ENCODE results near the gene SIAH3.
A peak's percentile ranks its signal among the peaks of the same experiment; 100 is the strongest.

Gene SIAH3

DNA sequence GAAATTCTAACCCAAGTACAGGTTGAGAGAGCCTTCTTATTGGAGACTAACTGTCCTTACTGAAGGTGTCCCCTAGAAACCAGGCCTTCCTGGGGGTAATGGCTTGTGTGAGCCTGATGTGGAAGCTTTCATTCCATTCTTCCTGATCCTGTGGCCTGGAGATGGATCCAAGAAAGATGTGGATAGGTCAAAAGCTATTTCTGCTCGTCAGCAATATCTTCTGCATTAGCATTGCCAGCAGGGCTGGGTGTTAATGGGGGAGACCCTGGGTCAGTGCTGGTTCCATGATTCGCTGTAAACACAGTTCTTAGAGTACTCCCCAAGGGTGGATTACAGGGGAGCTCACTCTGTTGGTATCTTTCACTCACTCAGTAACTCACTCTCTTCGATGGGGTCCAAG is 106.6 kb downstream of the SIAH3 start:
- no peak for DNase-seq (ENCODE audit: low spot score)
- FAIRE-seq, result no peak

DNA sequence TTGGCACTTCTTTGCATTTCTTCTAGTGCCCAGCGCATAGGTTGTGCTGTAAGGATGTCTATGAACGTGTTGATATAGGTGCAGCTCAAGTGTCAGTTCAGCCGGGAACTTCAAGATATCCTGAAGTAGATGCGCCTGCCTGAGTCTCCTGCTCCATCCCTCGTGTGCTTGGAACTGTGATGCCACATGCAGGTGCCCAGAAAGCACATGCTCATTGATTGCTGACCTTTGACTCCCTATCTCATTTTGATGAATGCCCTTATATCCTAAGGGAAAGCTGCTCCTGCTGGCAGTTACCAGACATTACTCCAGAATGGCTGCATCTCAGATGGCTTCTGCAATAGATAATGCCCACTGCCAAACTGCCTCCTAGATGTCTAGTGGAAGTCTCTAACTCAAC is 108.6 kb downstream of the SIAH3 start:
- no peak for FAIRE-seq
- no peak for DNase-seq (ENCODE audit: low spot score)

DNA sequence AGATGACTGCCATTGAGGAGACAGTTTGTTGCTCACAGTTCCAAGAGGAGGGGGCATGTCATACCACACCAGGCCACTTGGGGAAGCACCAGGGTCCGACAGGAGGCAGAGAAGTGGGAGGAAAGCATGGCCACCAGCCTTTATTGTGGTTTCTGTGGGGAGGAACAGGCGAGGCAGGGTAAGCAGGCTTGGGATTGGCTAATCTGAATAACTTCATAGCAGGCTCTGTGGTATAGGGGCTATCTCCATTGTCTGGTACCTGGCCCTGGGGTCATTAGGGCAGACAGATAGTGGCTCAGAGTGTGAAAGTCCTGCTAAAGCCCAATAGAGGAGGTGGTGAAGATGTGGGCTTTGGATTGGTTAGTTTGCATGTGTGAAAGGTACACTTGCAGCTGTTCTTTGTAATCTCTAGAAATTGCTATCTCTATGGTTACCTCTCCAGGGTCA is 114.0 kb downstream of the SIAH3 start:
- DNase-seq (ENCODE audit: low spot score) (no peak), FAIRE-seq (no peak)

DNA sequence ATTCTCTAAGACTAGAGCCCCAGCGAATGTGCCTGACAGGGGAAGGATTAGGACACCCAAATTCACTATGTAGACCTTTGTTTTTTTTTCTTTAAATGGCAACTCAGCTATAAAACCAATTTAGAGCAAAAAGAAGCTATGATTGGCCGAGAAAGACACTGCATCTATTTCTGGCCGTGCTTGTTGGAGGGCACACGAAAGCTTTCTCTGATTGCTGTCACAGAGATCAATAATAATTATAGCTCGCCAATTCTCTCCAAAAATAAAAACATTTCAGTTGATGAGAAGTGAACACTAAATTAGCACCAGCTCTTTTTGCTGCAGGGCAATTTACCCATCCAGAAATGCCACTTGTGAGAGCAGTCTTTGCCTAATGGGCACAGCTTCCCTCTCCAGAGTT is 118.2 kb downstream of the SIAH3 start:
- FAIRE-seq (no peak), DNase-seq (ENCODE audit: low spot score) (no peak)

DNA sequence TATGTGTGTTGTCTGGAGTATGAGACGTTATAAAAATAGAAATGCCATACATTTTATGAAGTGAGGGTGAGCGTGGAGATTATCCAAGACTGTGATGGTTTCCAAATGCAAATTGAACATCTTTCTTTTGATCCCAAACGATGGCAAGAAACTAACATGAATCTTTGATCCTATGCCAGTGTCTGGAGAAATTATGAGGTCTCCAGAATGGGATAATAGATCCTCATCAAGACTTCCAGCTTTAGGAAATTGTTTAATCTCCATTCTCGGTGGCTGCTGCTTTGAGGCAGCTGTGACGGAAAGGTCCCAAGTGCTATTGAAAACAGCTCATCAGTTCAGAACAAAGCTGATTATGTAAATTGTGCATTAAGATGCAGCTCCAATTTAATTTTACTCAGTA is 118.6 kb downstream of the SIAH3 start:
- DNase-seq (ENCODE audit: low spot score) (no peak), FAIRE-seq (no peak)

DNA sequence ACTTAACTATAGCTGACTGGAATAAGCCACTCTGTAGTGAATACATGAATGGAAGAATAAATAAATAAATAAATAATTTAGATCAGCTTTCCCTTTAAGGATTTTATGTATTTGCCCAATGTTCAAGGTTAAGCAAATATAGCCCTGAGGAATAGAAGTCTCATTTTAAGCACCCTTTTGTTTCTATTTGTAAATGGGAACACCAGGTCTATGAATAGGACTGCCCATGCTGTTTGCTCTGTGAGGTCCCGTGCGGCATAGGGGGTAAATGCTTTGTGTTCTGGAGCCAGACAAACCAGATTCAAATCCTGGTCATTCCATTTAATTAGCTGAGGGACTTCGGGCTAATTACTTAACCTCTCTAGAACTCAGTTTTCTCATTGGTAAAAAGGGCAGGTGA is 120.1 kb downstream of the SIAH3 start:
- DNase-seq (ENCODE audit: low spot score) (no peak), FAIRE-seq (no peak)

DNA sequence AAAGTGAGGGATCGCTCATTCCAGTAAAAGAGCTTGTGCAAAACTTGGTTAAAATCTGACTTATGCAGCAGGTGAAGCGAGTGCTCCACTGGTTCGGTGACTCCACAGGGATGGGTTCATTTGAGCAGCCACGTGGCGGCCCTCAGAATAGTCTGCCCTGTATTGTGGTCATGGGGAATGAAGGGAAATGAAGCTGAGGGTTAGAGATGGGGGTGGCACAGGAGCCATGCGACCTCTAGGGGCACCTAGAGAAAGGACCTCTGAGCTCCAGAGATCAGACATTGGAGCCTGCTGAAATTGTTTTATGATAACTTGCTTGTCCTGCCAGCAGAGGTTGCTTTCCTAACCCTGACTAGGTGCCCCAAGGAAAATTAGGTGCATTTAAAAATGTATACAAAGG is 122.8 kb downstream of the SIAH3 start:
- FAIRE-seq (no peak), DNase-seq (ENCODE audit: low spot score) (peak; percentile 5)
